PFSK-1 (cell line): ENCODE results near the gene TUBGCP3.

Source experiments
- FOXP2 ChIP-seq: optimal IDR thresholded peaks from 2 replicates; pipeline ENCODE3; 2011; ENCODE audit warnings: borderline replicate concordance, control low read depth, inconsistent platforms; ENCODE audit not compliant: insufficient read depth; ENCODE audit errors: extremely low read length, extremely low read depth
- POLR2AphosphoS5 ChIP-seq: IDR thresholded peaks from 2 replicates; pipeline ENCODE4 v1.6.1; 2012; ENCODE audit warnings: low read depth, mild to moderate bottlenecking, control low read depth, low read length, moderate library complexity
- REST ChIP-seq, 2 experiments: IDR thresholded peaks; 2 replicates each; pipeline versions ENCODE4 v1.6.1 to v1.8.0; 2011 to 2012; ENCODE audit warnings: low read depth in 2 of 2, low read length in 2 of 2, control low read depth in 1 of 2, inconsistent platforms in 1 of 2, mild to moderate bottlenecking in 1 of 2, moderate library complexity in 1 of 2; ENCODE audit not compliant: insufficient read depth in 1 of 2
- SIN3A ChIP-seq: IDR thresholded peaks from 2 replicates; pipeline ENCODE4 v1.6.1; 2012; ENCODE audit warnings: mild to moderate bottlenecking, low read length, moderate library complexity, borderline replicate concordance; ENCODE audit not compliant: insufficient read depth
- TAF1 ChIP-seq: IDR thresholded peaks from 2 replicates; pipeline ENCODE4 v1.6.1; 2012; ENCODE audit warnings: low read length, control low read depth, borderline replicate concordance; ENCODE audit not compliant: insufficient read depth

GRCh38 chr13:112506046-112506445 is 81.9 kb downstream of the TUBGCP3 start:
- TF ChIP-seq REST (IDR thresholded peaks at IDR 0.05; ENCODE audit: insufficient read depth in 1 of 2, low read depth in 2 of 2, low read length in 2 of 2): no peak
- TF ChIP-seq POLR2AphosphoS5: no peak
- no peak for TF ChIP-seq SIN3A
- TF ChIP-seq TAF1: no peak
- TF ChIP-seq FOXP2: no peak
